K562 (cell line): ENCODE results near the gene RAVER2. TPM values are rescaled to one million over a fixed set of nuclear protein-coding genes. Genes with fewer than 3 reads are reported as not detected.
"Not testable (repeated sequence)": the region's sequence is repeated elsewhere in the genome, so short reads cannot be mapped to it uniquely, and the experiment has no call there.

Experiments used
- ATAC-seq: fragments of 200-7000 bp; cut with Tn5 transposase; 3 replicates; pipeline ENCODE4 v1.9.1; 2020; ENCODE audit warnings: moderate library complexity
- BruUV-seq: library from RNA; stranded (reverse); fragments of 400-500 nt; replicated peaks from 2 replicates; lab custom pipeline; 2021; lab: Mats Ljungman, UMichigan
- CTCF ChIA-PET: fragments of 300-600 bp; formaldehyde crosslinking; extraction: SDS; loops from one replicate; lab custom pipeline; 2021; ENCODE audit warnings: low intra/inter-chr PET ratio; lab: Yijun Ruan, JAX
- POLR2A ChIA-PET: fragments of 300-600, 350-650 bp; sonication (Branson Sonifier 250); formaldehyde crosslinking; extraction: SDS; loops from one replicate; lab custom pipeline; 2021; ENCODE audit warnings: antibody characterized with exemption, inconsistent platforms; lab: Yijun Ruan, JAX
- DNase-seq, 4 experiments: peaks; one replicate each; pipeline versions ENCODE4 v3.0.0 to v3.0.0-alpha.2; 2011 to 2018; ENCODE audit warnings: low spot score in 3 of 4, mixed read lengths in 3 of 4; ENCODE audit errors: extremely low read depth in 1 of 4
- FAIRE-seq: peaks from 2 replicates; lab custom pipeline; 2011; peaks lifted over from hg19 to GRCh38; lab: Jason Lieb, UNC
- H2AFZ ChIP-seq: 2 replicates; pipeline ENCODE4 v1.6.0; 2011; ENCODE audit warnings: low read depth, low read length, control low read depth, inconsistent platforms
- H3K27ac ChIP-seq: fragments of 200-600 bp; 3 replicates; pipeline ENCODE4 v1.8.0; 2011; ENCODE audit warnings: low read depth, mild to moderate bottlenecking, control low read depth, inconsistent platforms, low read length, moderate library complexity, mixed read lengths; ENCODE audit errors: extremely low read depth
- H3K27me3 ChIP-seq, 2 experiments: fragments of 300-600 bp in 1 of 2; 2 replicates in 1 of 2; 3 replicates in 1 of 2; pipeline versions ENCODE4 v1.6.0 to v1.8.0; 2011; ENCODE audit warnings: inconsistent platforms in 2 of 2, low read length in 2 of 2, mild to moderate bottlenecking in 1 of 2, mixed read lengths in 1 of 2, moderate library complexity in 1 of 2; ENCODE audit not compliant: control insufficient read depth in 2 of 2, insufficient read depth in 2 of 2
- H3K36me3 ChIP-seq: fragments of 300-600 bp; 3 replicates; pipeline ENCODE4 v1.8.0; 2011; ENCODE audit warnings: mild to moderate bottlenecking, low read length, inconsistent platforms; ENCODE audit not compliant: control insufficient read depth, insufficient read depth
- H3K4me1 ChIP-seq, 2 experiments: fragments of 200-600 bp in 1 of 2; replicated peaks in 1 of 2; 2 replicates in 1 of 2; 3 replicates in 1 of 2; pipeline versions ENCODE4 v1.5.1 to v1.8.0; 2011; ENCODE audit warnings: inconsistent platforms in 2 of 2, low read length in 2 of 2, mild to moderate bottlenecking in 1 of 2, mixed read lengths in 1 of 2, moderate library complexity in 1 of 2; ENCODE audit not compliant: control insufficient read depth in 2 of 2, insufficient read depth in 2 of 2
- H3K4me2 ChIP-seq: 2 replicates; pipeline ENCODE4 v1.6.1; 2011; ENCODE audit warnings: low read length, control low read depth, inconsistent platforms, mixed read lengths; ENCODE audit not compliant: insufficient read depth
- H3K4me3 ChIP-seq: fragments of 200-600 bp; sonication (generic), shearing (Covaris generic); 2 replicates; pipeline ENCODE4 v1.5.1; 2016; ENCODE audit warnings: control low read depth, inconsistent platforms
- H3K79me2 ChIP-seq: fragments of 200-600 bp; 3 replicates; pipeline ENCODE4 v1.8.0; 2011; ENCODE audit warnings: low read length, inconsistent platforms; ENCODE audit not compliant: control insufficient read depth, insufficient read depth
- H3K9ac ChIP-seq, 2 experiments: 2 replicates each; pipeline versions ENCODE4 v1.6.0 to v1.6.1; 2011; ENCODE audit warnings: low read depth in 2 of 2, low read length in 2 of 2, control low read depth in 1 of 2, inconsistent platforms in 1 of 2, mild to moderate bottlenecking in 1 of 2, mixed read lengths in 1 of 2; ENCODE audit not compliant: insufficient read depth in 1 of 2
- H3K9me1 ChIP-seq: one replicate; pipeline ENCODE4 v1.6.0; 2011; ENCODE audit warnings: inconsistent platforms, mild to moderate bottlenecking, low read length, moderate library complexity; ENCODE audit not compliant: control insufficient read depth, insufficient read depth
- H3K9me3 ChIP-seq: replicated peaks from 2 replicates; pipeline ENCODE4 v1.5.1; 2011; ENCODE audit warnings: low read depth, low read length, inconsistent platforms; ENCODE audit not compliant: control insufficient read depth, insufficient read depth
- H4K20me1 ChIP-seq: replicated peaks from 2 replicates; pipeline ENCODE4 v1.6.1; 2011; ENCODE audit warnings: low read length, inconsistent platforms, mixed read lengths; ENCODE audit not compliant: control insufficient read depth, insufficient read depth
- CAMTA2 ChIP-seq: fragments of 250-450 bp; sonication (Bioruptor Pico); conservative IDR thresholded peaks from 2 replicates; pipeline ENCODE4 v1.5.1; 2022
- ETS2 ChIP-seq: IDR thresholded peaks from 2 replicates; pipeline ENCODE4 v1.6.1; 2016; ENCODE audit warnings: borderline replicate concordance, missing genetic modification characterization, mild to moderate bottlenecking, moderate library complexity, missing compliant biosample characterization; ENCODE audit not compliant: poor library complexity, severe bottlenecking
- FOXA1 ChIP-seq: fragments of 450-650 bp; IDR thresholded peaks from 2 replicates; pipeline ENCODE4 v1.6.1; 2016; ENCODE audit warnings: mild to moderate bottlenecking, borderline replicate concordance
- FOXK1 ChIP-seq: sonication (generic); formaldehyde crosslinking; IDR thresholded peaks from 2 replicates; pipeline ENCODE4 v1.8.0; 2022; ENCODE audit warnings: missing genetic modification reagents, mild to moderate bottlenecking, borderline replicate concordance
- KDM1A ChIP-seq, 2 experiments: fragments of 450-650 bp; IDR thresholded peaks; 2 replicates each; pipeline ENCODE4 v1.6.1; 2016; ENCODE audit warnings: mild to moderate bottlenecking in 2 of 2
- MAFF ChIP-seq: IDR thresholded peaks from 2 replicates; pipeline ENCODE4 v1.6.1; 2012; ENCODE audit warnings: low read length, improper control_type of control experiment
- PRDM10 ChIP-seq: fragments of 450-650 bp; IDR thresholded peaks from 2 replicates; pipeline ENCODE4 v1.6.1; 2018; ENCODE audit not compliant: partially characterized antibody
- ZKSCAN1 ChIP-seq: fragments of 150-350 bp; IDR thresholded peaks from 2 replicates; pipeline ENCODE4 v1.6.1; 2016; ENCODE audit warnings: low read depth, low read length
- ZNF395 ChIP-seq: fragments of 200-800 bp; sonication (Bioruptor generic); IDR thresholded peaks from 2 replicates; pipeline ENCODE4 v1.6.1; 2017; ENCODE audit warnings: missing genetic modification characterization, missing compliant biosample characterization
- WGBS: fragments of 100-300 bp; shearing (Covaris generic); methylation state at CpG from one replicate; pipeline ENCODE4 v1.1.6; 2016; ENCODE audit warnings: low coverage, mixed read lengths; ENCODE audit not compliant: insufficient coverage; ENCODE audit errors: missing lambda C conversion rate; 5-methylcytosine and 5-hydroxymethylcytosine counted together
- in situ Hi-C: fragments of 300-500 bp; cut with MboI; formaldehyde crosslinking; loops from 4 replicates; pipeline ENCODE4 v1.15.0; 2018; ENCODE audit warnings: inconsistent platforms, mixed read lengths
- intact Hi-C: fragments of 100-400 bp; cut with micrococcal nuclease; formaldehyde crosslinking; loops from 2 replicates; pipeline ENCODE4 v1.14.2; 2022
- polyA plus RNA-seq, 8 experiments: library from polyadenylated mRNA; depleted of rRNA in 4 of 8; stranded (reverse) in 5 of 8; unstranded in 3 of 8; fragments of >200 nt; fragmentation: Nextera tagmentation in 2 of 8; fragmentation: Illumina TruSeq in 1 of 8; extraction: Ambion mirVana in 2 of 8; extraction: Trizol in 1 of 8; gene quantifications; 2 replicates each; pipeline versions ENCODE4 v1.2.1 to v1.2.3, GENCODE V29; 2011 to 2014; ENCODE audit warnings: inconsistent platforms in 1 of 8, missing spikeins in 1 of 8
- total RNA-seq, 7 experiments: library from RNA; depleted of rRNA in 6 of 7; stranded (reverse); fragments of >200 nt in 6 of 7; fragmentation: Illumina TruSeq in 2 of 7; extraction: Trizol in 2 of 7; gene quantifications; 2 replicates each; pipeline versions ENCODE4 v1.2.1 to v1.2.3, GENCODE V29; 2011 to 2021; ENCODE audit warnings: low replicate concordance in 1 of 7

RAVER2 gene
- total and polyA plus RNA-seq, 9 of the 15 experiments (the other 6 are each of a cell fraction or from before 2014, with no cell fraction given): 1.8 to 6.1 (median 4.4) TPM

- 2% methylated on average over 3 of the region's 3 CpGs for WGBS
- H2AFZ ChIP-seq, H3K9me1 ChIP-seq, H3K36me3 ChIP-seq, H3K27ac ChIP-seq, H3K4me3 ChIP-seq, FAIRE-seq, H4K20me1 ChIP-seq, H3K4me1 ChIP-seq, intact Hi-C loops, CTCF ChIA-PET, H3K79me2 ChIP-seq, in situ Hi-C loops, H3K9ac ChIP-seq, DNase-seq, POLR2A ChIA-PET, H3K4me2 ChIP-seq, BruUV-seq, ATAC-seq, H3K9me3 ChIP-seq: not testable (repeated sequence)
- H3K27me3 ChIP-seq: peaks cover 3 to 11% of the 10 kb centered on the region in 2 experiments; a peak in 4 of 5 replicates
Measured at GRCh38 chr1:64702670-64703069, 42.2 kb upstream of the RAVER2 start.

- intact Hi-C loops (no loop called here), in situ Hi-C loops (no loop called here)
- ChIA-PET CTCF (interaction anchor here (0.7 kb wide), 1 partner anchor 982 kb away, joined by 7 read pairs; no protein-coding TSS in a partner anchor), POLR2A (no interaction called here)
- Histone ChIP-seq H3K36me3 (no peaks in the 10 kb centered on the region), H4K20me1 (no peaks in the 10 kb centered on the region), H3K27me3 (peaks cover 3 to 10% of the 10 kb centered on the region in 2 experiments; a peak in 4 of 5 replicates), H2AFZ (no peak overlapping the region), H3K9ac (no peak overlapping the region), H3K27ac (no peak overlapping the region), H3K4me3 (no peak overlapping the region), H3K9me3 (no peaks in the 10 kb centered on the region), H3K9me1 (no peaks in the 10 kb centered on the region), H3K79me2 (no peaks in the 10 kb centered on the region), H3K4me2 (no peak overlapping the region), H3K4me1 (no peaks in the 10 kb centered on the region)
- WGBS: 0% methylated on average over 2 of the region's 2 CpGs
- DNase-seq (no peak), FAIRE-seq (no peak), ATAC-seq (no peak)
- no TSS peak for BruUV-seq
- TF ChIP-seq CAMTA2 (no peak), ETS2 (tag) (no peak), PRDM10 (no peak), FOXA1 (no peak), ZKSCAN1 (no peak), KDM1A (IDR thresholded peaks at IDR 0.05) (no peak), ZNF395 (CRISPR knock-in tag) (no peak), FOXK1 (no peak), MAFF (no peak)
Measured at GRCh38 chr1:64703600-64703999, 41.3 kb upstream of the RAVER2 start.
